ENCODE results near the gene C1QA. TPM values are rescaled to one million over a fixed set of nuclear protein-coding genes. Genes with fewer than 3 reads are reported as not detected.

Gene C1QA
- total RNA-seq, 1 experiment from 2014 or later: 0.50 TPM

GRCh38 chr1:22662318-22662717 lies 25.9 kb downstream of the C1QA start (continued):
- TF ChIP-seq CTCF (IDR thresholded peaks at IDR 0.05): no peak
- TF ChIP-seq TP53 (CRISPR knock-in tag; IDR thresholded peaks at IDR 0.05): no peak
- TF ChIP-seq, protein P1, sequence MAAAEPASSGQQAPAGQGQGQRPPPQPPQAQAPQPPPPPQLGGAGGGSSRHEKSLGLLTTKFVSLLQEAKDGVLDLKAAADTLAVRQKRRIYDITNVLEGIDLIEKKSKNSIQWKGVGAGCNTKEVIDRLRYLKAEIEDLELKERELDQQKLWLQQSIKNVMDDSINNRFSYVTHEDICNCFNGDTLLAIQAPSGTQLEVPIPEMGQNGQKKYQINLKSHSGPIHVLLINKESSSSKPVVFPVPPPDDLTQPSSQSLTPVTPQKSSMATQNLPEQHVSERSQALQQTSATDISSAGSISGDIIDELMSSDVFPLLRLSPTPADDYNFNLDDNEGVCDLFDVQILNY (CRISPR knock-in tag; IDR thresholded peaks at IDR 0.05): no peak
- TF ChIP-seq, protein P2, sequence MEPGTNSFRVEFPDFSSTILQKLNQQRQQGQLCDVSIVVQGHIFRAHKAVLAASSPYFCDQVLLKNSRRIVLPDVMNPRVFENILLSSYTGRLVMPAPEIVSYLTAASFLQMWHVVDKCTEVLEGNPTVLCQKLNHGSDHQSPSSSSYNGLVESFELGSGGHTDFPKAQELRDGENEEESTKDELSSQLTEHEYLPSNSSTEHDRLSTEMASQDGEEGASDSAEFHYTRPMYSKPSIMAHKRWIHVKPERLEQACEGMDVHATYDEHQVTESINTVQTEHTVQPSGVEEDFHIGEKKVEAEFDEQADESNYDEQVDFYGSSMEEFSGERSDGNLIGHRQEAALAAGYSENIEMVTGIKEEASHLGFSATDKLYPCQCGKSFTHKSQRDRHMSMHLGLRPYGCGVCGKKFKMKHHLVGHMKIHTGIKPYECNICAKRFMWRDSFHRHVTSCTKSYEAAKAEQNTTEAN (CRISPR knock-in tag; IDR thresholded peaks at IDR 0.05): no peak
- TF ChIP-seq USF2 (CRISPR knock-in tag; IDR thresholded peaks at IDR 0.05): no peak

DNA sequence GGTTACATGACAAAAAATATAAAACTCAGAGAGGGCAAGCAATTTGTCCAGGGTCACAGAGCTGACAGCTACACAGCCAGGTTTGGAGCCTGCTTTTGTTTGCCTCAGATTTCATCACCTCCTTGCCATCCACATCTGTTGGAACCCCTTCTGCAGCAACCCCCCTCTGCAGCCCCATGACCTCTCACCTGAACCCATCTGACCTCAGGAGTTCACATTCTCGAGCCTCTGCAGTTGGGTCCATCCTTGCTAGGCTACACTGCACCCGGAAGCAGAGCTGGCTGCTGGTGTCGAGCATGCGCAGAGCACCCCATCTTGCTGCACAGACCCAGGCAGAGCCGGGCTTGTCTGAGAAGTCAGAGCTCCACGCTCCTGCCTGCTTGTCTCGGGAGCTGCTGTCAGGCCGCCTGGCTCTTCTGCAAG lies 26.6 kb downstream of the C1QA start:
- ATAC-seq: no peak
- no peak for TF ChIP-seq JUN (CRISPR knock-in tag; IDR thresholded peaks at IDR 0.05)
- no peak for TF ChIP-seq MAX (CRISPR knock-in tag; IDR thresholded peaks at IDR 0.05)
- no peak for TF ChIP-seq ZNF263 (CRISPR knock-in tag; IDR thresholded peaks at IDR 0.05; ENCODE audit: low read depth)
- no peak for TF ChIP-seq CREM (CRISPR knock-in tag; IDR thresholded peaks at IDR 0.05)
- TF ChIP-seq OVOL2 (CRISPR knock-in tag; IDR thresholded peaks at IDR 0.05; ENCODE audit: borderline replicate concordance): no peak
- no peak for TF ChIP-seq HMGXB4 (CRISPR knock-in tag; IDR thresholded peaks at IDR 0.05)
- TF ChIP-seq, protein P3, sequence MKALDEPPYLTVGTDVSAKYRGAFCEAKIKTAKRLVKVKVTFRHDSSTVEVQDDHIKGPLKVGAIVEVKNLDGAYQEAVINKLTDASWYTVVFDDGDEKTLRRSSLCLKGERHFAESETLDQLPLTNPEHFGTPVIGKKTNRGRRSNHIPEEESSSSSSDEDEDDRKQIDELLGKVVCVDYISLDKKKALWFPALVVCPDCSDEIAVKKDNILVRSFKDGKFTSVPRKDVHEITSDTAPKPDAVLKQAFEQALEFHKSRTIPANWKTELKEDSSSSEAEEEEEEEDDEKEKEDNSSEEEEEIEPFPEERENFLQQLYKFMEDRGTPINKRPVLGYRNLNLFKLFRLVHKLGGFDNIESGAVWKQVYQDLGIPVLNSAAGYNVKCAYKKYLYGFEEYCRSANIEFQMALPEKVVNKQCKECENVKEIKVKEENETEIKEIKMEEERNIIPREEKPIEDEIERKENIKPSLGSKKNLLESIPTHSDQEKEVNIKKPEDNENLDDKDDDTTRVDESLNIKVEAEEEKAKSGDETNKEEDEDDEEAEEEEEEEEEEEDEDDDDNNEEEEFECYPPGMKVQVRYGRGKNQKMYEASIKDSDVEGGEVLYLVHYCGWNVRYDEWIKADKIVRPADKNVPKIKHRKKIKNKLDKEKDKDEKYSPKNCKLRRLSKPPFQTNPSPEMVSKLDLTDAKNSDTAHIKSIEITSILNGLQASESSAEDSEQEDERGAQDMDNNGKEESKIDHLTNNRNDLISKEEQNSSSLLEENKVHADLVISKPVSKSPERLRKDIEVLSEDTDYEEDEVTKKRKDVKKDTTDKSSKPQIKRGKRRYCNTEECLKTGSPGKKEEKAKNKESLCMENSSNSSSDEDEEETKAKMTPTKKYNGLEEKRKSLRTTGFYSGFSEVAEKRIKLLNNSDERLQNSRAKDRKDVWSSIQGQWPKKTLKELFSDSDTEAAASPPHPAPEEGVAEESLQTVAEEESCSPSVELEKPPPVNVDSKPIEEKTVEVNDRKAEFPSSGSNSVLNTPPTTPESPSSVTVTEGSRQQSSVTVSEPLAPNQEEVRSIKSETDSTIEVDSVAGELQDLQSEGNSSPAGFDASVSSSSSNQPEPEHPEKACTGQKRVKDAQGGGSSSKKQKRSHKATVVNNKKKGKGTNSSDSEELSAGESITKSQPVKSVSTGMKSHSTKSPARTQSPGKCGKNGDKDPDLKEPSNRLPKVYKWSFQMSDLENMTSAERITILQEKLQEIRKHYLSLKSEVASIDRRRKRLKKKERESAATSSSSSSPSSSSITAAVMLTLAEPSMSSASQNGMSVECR (CRISPR knock-in tag; IDR thresholded peaks at IDR 0.05; ENCODE audit: borderline replicate concordance): no peak
- TF ChIP-seq, protein P4, sequence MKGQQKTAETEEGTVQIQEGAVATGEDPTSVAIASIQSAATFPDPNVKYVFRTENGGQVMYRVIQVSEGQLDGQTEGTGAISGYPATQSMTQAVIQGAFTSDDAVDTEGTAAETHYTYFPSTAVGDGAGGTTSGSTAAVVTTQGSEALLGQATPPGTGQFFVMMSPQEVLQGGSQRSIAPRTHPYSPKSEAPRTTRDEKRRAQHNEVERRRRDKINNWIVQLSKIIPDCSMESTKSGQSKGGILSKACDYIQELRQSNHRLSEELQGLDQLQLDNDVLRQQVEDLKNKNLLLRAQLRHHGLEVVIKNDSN (CRISPR knock-in tag; IDR thresholded peaks at IDR 0.05): no peak
- TF ChIP-seq GABPB1 (CRISPR knock-in tag; IDR thresholded peaks at IDR 0.05): no peak
- no peak for TF ChIP-seq TCF7 (CRISPR knock-in tag; IDR thresholded peaks at IDR 0.05; ENCODE audit: low read depth)
- TF ChIP-seq, protein P2 (CRISPR knock-in tag; IDR thresholded peaks at IDR 0.05): no peak
- no peak for TF ChIP-seq ZNF396 (CRISPR knock-in tag; IDR thresholded peaks at IDR 0.05; ENCODE audit: borderline replicate concordance)
- no peak for TF ChIP-seq NFYB (CRISPR knock-in tag; conservative IDR thresholded peaks at IDR 0.05; ENCODE audit: low read depth)

More for the DNA sequence above, 26.6 kb downstream of the C1QA start:
- Mint-ChIP-seq H3K27ac (no peak overlapping the region), H3K4me3 (no peak overlapping the region), H3K36me3 (no peaks in the 10 kb centered on the region), H3K4me1 (no peaks in the 10 kb centered on the region; the same call in 1 of the 2 replicates), H3K27me3 (ENCODE audit: low read depth) (no peaks in the 10 kb centered on the region; the same call in 1 of the 2 replicates), H3K9me3 (no peaks in the 10 kb centered on the region)
- ChIA-PET CTCF (interaction anchor here (0.6 to 2.8 kb wide), 10 partner anchors 11 to 383 kb away, joined by 3 to 16 read pairs (median 6); no protein-coding TSS in a partner anchor), POLR2A (no interaction called here)
- DNase-seq (ENCODE audit: low spot score): no peak

All from WTC11 (cell line).